ENCODE measurements around the gene FBXO31. TPM values are rescaled to one million over a fixed set of nuclear protein-coding genes. Genes with fewer than 3 reads are reported as not detected.

The FBXO31 gene
- total RNA-seq, 1 donor from 2014 or later = 50.3 TPM

- intact Hi-C loops (cut with DNase I) = no loop called here
- DNase-seq (ENCODE audit: low spot score) = no peak
- no peak for ATAC-seq
These were observed 48.6 kb downstream of the FBXO31 start for GRCh38 chr16:87334651-87335624.

GRCh38 chr16:87333581-87334331, 49.8 kb downstream of the FBXO31 start:
- intact Hi-C loops (cut with DNase I) = no loop called here
- ATAC-seq = no peak
- DNase-seq (ENCODE audit: low spot score) = no peak

GRCh38 chr16:87333101-87333500, 50.5 kb downstream of the FBXO31 start:
- intact Hi-C loops (cut with DNase I) = no loop called here
- DNase-seq (ENCODE audit: low spot score) (no peak), ATAC-seq (no peak)

GRCh38 chr16:87332150-87332549, 51.4 kb downstream of the FBXO31 start:
- intact Hi-C loops (cut with DNase I) = no loop called here
- ATAC-seq (no peak), DNase-seq (ENCODE audit: low spot score) (no peak)

GRCh38 chr16:87331241-87331801, 52.3 kb downstream of the FBXO31 start:
- ATAC-seq = no peak
- intact Hi-C loops (cut with DNase I) = no loop called here
- DNase-seq (ENCODE audit: low spot score) = no peak

GRCh38 chr16:87330646-87331045, 52.9 kb downstream of the FBXO31 start:
- intact Hi-C loops (cut with DNase I) = no loop called here
- ATAC-seq = no peak

GRCh38 chr16:87330257-87330624, 53.3 kb downstream of the FBXO31 start:
- intact Hi-C loops (cut with DNase I) = no loop called here
- no peak for DNase-seq (ENCODE audit: low spot score)
- ATAC-seq = no peak

More at GRCh38 chr16:87330646-87331045, 52.9 kb downstream of the FBXO31 start:
- no peak for DNase-seq (ENCODE audit: low spot score)

- DNase-seq (ENCODE audit: low spot score) (no peak), ATAC-seq (no peak)
- intact Hi-C loops (cut with DNase I) = no loop called here
These were observed 53.9 kb downstream of the FBXO31 start for GRCh38 chr16:87329436-87330256.

GRCh38 chr16:87328846-87329245, 54.7 kb downstream of the FBXO31 start:
- intact Hi-C loops (cut with DNase I) = no loop called here
- ATAC-seq (no peak), DNase-seq (ENCODE audit: low spot score) (no peak)

- no peak for DNase-seq (ENCODE audit: low spot score)
- intact Hi-C loops (cut with DNase I) = no loop called here
These were observed 55.6 kb downstream of the FBXO31 start for GRCh38 chr16:87327798-87328495.

GRCh38 chr16:87326151-87326571, 57.4 kb downstream of the FBXO31 start:
- intact Hi-C loops (cut with DNase I) = no loop called here
- ATAC-seq = no peak
- DNase-seq (ENCODE audit: low spot score) = no peak

More at GRCh38 chr16:87327798-87328495, 55.6 kb downstream of the FBXO31 start:
- no peak for ATAC-seq

- DNase-seq (ENCODE audit: low spot score) (no peak), ATAC-seq (no peak)
- intact Hi-C loops (cut with DNase I) = no loop called here
These were observed 58.1 kb downstream of the FBXO31 start for GRCh38 chr16:87325423-87325858.

- DNase-seq (ENCODE audit: low spot score) = no peak
- intact Hi-C loops (cut with DNase I) = no loop called here
- ATAC-seq = peak; percentile 54
These were observed 58.9 kb downstream of the FBXO31 start for GRCh38 chr16:87324411-87325275.

GRCh38 chr16:87323727-87324410, 59.7 kb downstream of the FBXO31 start:
- intact Hi-C loops (cut with DNase I) = no loop called here
- ATAC-seq (no peak), DNase-seq (ENCODE audit: low spot score) (no peak)

- ATAC-seq = no peak
- intact Hi-C loops (cut with DNase I) = no loop called here
- no peak for DNase-seq (ENCODE audit: low spot score)
These were observed 60.5 kb downstream of the FBXO31 start for GRCh38 chr16:87322833-87323726.

- intact Hi-C loops (cut with DNase I) = no loop called here
- no peak for ATAC-seq
- DNase-seq (ENCODE audit: low spot score) = no peak
These were observed 61.2 kb downstream of the FBXO31 start for GRCh38 chr16:87322360-87322759.
